ENCODE results near the gene SRCAP.

- no peak for TF ChIP-seq POLR2AphosphoS5 (IDR thresholded peaks at IDR 0.05)
- no peak for TF ChIP-seq CTCF (IDR thresholded peaks at IDR 0.05)
Measured at GRCh38 chr16:30762991-30763725, 64.2 kb downstream of the SRCAP start.

All from sigmoid colon (tissue), 4 donors.